B cell (primary cell): Measurements from ENCODE around the gene ENDOU. TPM values are rescaled to one million over a fixed set of nuclear protein-coding genes. Genes with fewer than 3 reads are reported as not detected.

Experiments used
- ATAC-seq: fragments of 200-7000 bp; cut with Tn5 transposase; one replicate; pipeline ENCODE4 v1.10.0; 2021; ENCODE audit warnings: low read depth, mild to moderate bottlenecking, moderate number of reproducible peaks, moderate library complexity
- CTCF ChIA-PET: fragments of 350-600 bp; sonication (Branson Sonifier 250); formaldehyde crosslinking; loops from one replicate; lab custom pipeline; 2021; ENCODE audit warnings: antibody characterized with exemption, inconsistent platforms; lab: Charles Lee
- POLR2A ChIA-PET: fragments of 350-600 bp; sonication (Branson Sonifier 250); formaldehyde crosslinking; loops from one replicate; lab custom pipeline; 2021; ENCODE audit warnings: antibody characterized with exemption; lab: Charles Lee
- DNase-seq: peaks from one replicate; pipeline ENCODE4 v3.0.0; 2013
- H2AFZ ChIP-seq: 2 replicates; pipeline ENCODE4 v1.6.1; 2012; ENCODE audit warnings: mild to moderate bottlenecking, low read depth, low read length; ENCODE audit not compliant: insufficient read depth, poor library complexity, severe bottlenecking
- H3K27ac ChIP-seq, 2 donors: 1 replicate in 1 of 2; 2 replicates in 1 of 2; pipeline ENCODE4 v1.5.1; 2012 to 2013; ENCODE audit warnings: low read length in 2 of 2, mild to moderate bottlenecking in 2 of 2, moderate library complexity in 1 of 2
- H3K27me3 ChIP-seq, 4 experiments: fragments of 200-600 bp in 1 of 4; sonication (generic) in 1 of 4; replicated peaks in 1 of 4; 1 replicate in 2 of 4; 2 replicates in 2 of 4; pipeline versions ENCODE4 v1.6.1 to v1.7.0; 2013 to 2016; ENCODE audit warnings: low read length in 3 of 4, mild to moderate bottlenecking in 2 of 4, mixed read lengths in 1 of 4, moderate library complexity in 1 of 4; ENCODE audit not compliant: insufficient read depth in 4 of 4, control insufficient read depth in 3 of 4; ENCODE audit errors: control extremely low read depth in 1 of 4
- H3K36me3 ChIP-seq, 2 experiments: replicated peaks in 1 of 2; 1 replicate in 1 of 2; 2 replicates in 1 of 2; pipeline versions ENCODE4 v1.6.1 to v1.7.1; 2013; ENCODE audit warnings: low read length in 1 of 2; ENCODE audit not compliant: insufficient read depth in 2 of 2, control insufficient read depth in 1 of 2; ENCODE audit errors: control extremely low read depth in 1 of 2, extremely low read depth in 1 of 2
- H3K4me1 ChIP-seq, 2 donors: fragments of 200-600 bp in 1 of 2; sonication (generic) in 1 of 2; 1 replicate in 1 of 2; 2 replicates in 1 of 2; pipeline versions ENCODE4 v1.5.1 to v1.6.1; 2013 to 2017; ENCODE audit warnings: low read length in 2 of 2; ENCODE audit not compliant: control insufficient read depth in 2 of 2, insufficient read depth in 2 of 2
- H3K4me2 ChIP-seq: replicated peaks from 2 replicates; pipeline ENCODE3; 2012; ENCODE audit warnings: mild to moderate bottlenecking, low read depth, low read length; ENCODE audit not compliant: poor library complexity, severe bottlenecking
- H3K4me3 ChIP-seq, 5 experiments: fragments of 200-600 bp in 1 of 5; sonication (generic) in 1 of 5; 1 replicate in 3 of 5; 2 replicates in 2 of 5; pipeline versions ENCODE4 v1.5.1 to v1.7.0; 2011 to 2016; ENCODE audit warnings: low read length in 4 of 5, mild to moderate bottlenecking in 4 of 5, low read depth in 2 of 5, control low read depth in 1 of 5, moderate library complexity in 1 of 5; ENCODE audit not compliant: insufficient read depth in 1 of 5; ENCODE audit errors: control extremely low read depth in 1 of 5, extremely low read depth in 1 of 5
- H3K79me2 ChIP-seq: fragments of 200-600 bp; sonication (generic); one replicate; pipeline ENCODE4 v1.6.0; 2016; ENCODE audit warnings: low read length; ENCODE audit not compliant: control insufficient read depth, insufficient read depth
- H3K9ac ChIP-seq: fragments of 200-600 bp; sonication (generic); 2 replicates; pipeline ENCODE4 v1.6.1; 2017; ENCODE audit warnings: mild to moderate bottlenecking, low read length, moderate library complexity
- H3K9me3 ChIP-seq, 3 donors: one replicate each; pipeline versions ENCODE4 v1.6.1 to v1.7.1; 2013; ENCODE audit warnings: low read length in 2 of 3; ENCODE audit not compliant: control insufficient read depth in 2 of 3, insufficient read depth in 1 of 3; ENCODE audit errors: control extremely low read depth in 1 of 3
- H4K20me1 ChIP-seq: 2 replicates; pipeline ENCODE4 v1.6.0; 2012; ENCODE audit warnings: mild to moderate bottlenecking, low read length; ENCODE audit not compliant: insufficient read depth, control insufficient read depth, poor library complexity, severe bottlenecking
- H3K27ac Mint-ChIP-seq: one replicate; pipeline ENCODE4 v1.8.0; 2021; ENCODE audit warnings: mixed read lengths
- H3K27me3 Mint-ChIP-seq: one replicate; pipeline ENCODE4 v1.8.0; 2021; ENCODE audit warnings: mixed read lengths
- H3K4me1 Mint-ChIP-seq: one replicate; pipeline ENCODE4 v1.8.0; 2021; ENCODE audit warnings: mixed read lengths
- H3K4me3 Mint-ChIP-seq: one replicate; pipeline ENCODE4 v1.8.0; 2021; ENCODE audit warnings: mixed read lengths
- H3K9me3 Mint-ChIP-seq: one replicate; pipeline ENCODE4 v1.8.0; 2022; ENCODE audit warnings: mixed read lengths; ENCODE audit not compliant: insufficient read depth
- CTCF ChIP-seq: fragments of 200-600 bp; IDR thresholded peaks from one replicate; pipeline ENCODE4 v1.8.0; 2022; ENCODE audit warnings: antibody characterized with exemption, mild to moderate bottlenecking
- EZH2 ChIP-seq: IDR thresholded peaks from 2 replicates; pipeline ENCODE4 v1.6.1; 2012; ENCODE audit warnings: borderline replicate concordance, low read depth, mild to moderate bottlenecking, moderate library complexity, low read length; ENCODE audit not compliant: insufficient read depth, poor library complexity, severe bottlenecking
- WGBS: methylation state at CpG from one replicate; pipeline ENCODE4 v1.1.5; 2013; ENCODE audit warnings: missing lambda C conversion rate; ENCODE audit not compliant: insufficient coverage; 5-methylcytosine and 5-hydroxymethylcytosine counted together
- intact Hi-C: fragments of 100-400 bp; cut with micrococcal nuclease; formaldehyde crosslinking; loops from one replicate; pipeline ENCODE4 v1.10.0; 2022
- polyA plus RNA-seq: library from polyadenylated mRNA; depleted of rRNA; stranded (reverse); fragments of >200 nt; gene quantifications from 2 replicates; pipeline ENCODE4 v1.2.3, GENCODE V29; 2012
- total RNA-seq, 2 donors: library from RNA; stranded (reverse); fragments of 120-200 nt in 1 of 2; gene quantifications; 1 replicate in 1 of 2; 2 replicates in 1 of 2; pipeline versions ENCODE4 v1.2.3 to v1.2.4, GENCODE V29; 2013 to 2022

ENDOU gene
- total and polyA plus RNA-seq, 2 donors (not counting 1 experiment from before 2014, with no cell fraction given), result 0.03 TPM; not detected in 1

GRCh38 chr12:47763481-47764346 lies 38.4 kb upstream of the ENDOU start:
- WGBS, result 62% methylated on average over 5 of the region's 8 CpGs
- Mint-ChIP-seq H3K4me3 (no peak overlapping the region), H3K27me3 (peaks cover 4% of the 10 kb centered on the region), H3K9me3 (no peaks in the 10 kb centered on the region), H3K27ac (no peak overlapping the region), H3K4me1 (peaks cover 16% of the 10 kb centered on the region)
- peaks cover 12 to 27% of the 10 kb centered on the region in 2 donors for H3K4me1 ChIP-seq
- DNase-seq (peak; percentile 43), ATAC-seq (no peak)
- H3K27me3 ChIP-seq, result no peaks in the 10 kb centered on the region
- H3K79me2 ChIP-seq, result no peaks in the 10 kb centered on the region
- H3K36me3 ChIP-seq, result no peaks in the 10 kb centered on the region
- no peaks in the 10 kb centered on the region for H4K20me1 ChIP-seq
- ChIA-PET POLR2A (no interaction called here), CTCF (interaction anchor here (0.6 to 14.1 kb wide), 8 partner anchors 7 to 75 kb away, joined by 3 to 452 read pairs (median 11); partner anchors contain the start of gene SLC48A1)
- no peak overlapping the region for H3K4me2 ChIP-seq
- intact Hi-C loops, result no loop called here
- H3K9me3 ChIP-seq, result no peaks in the 10 kb centered on the region
- H3K4me3 ChIP-seq, result no peak overlapping the region
- no peak overlapping the region for H2AFZ ChIP-seq
- no peak for TF ChIP-seq EZH2
- H3K27ac ChIP-seq, result no peak overlapping the region
- no peak overlapping the region for H3K9ac ChIP-seq

- 100% methylated on average over 1 of the region's 3 CpGs for WGBS
- DNase-seq (no peak), ATAC-seq (no peak)
- Histone ChIP-seq H4K20me1 (no peaks in the 10 kb centered on the region), H3K79me2 (no peaks in the 10 kb centered on the region), H3K27ac (no peak overlapping the region), H3K9ac (no peak overlapping the region), H3K4me1 (peaks cover 20 to 35% of the 10 kb centered on the region in 2 donors), H3K9me3 (no peaks in the 10 kb centered on the region), H3K36me3 (no peaks in the 10 kb centered on the region), H3K4me2 (no peak overlapping the region), H3K4me3 (no peak overlapping the region), H3K27me3 (no peaks in the 10 kb centered on the region), H2AFZ (no peak overlapping the region)
- H3K27me3 Mint-ChIP-seq, result peaks cover 4% of the 10 kb centered on the region
- intact Hi-C loops, result no loop called here
- no peak overlapping the region for H3K4me3 Mint-ChIP-seq
- ChIA-PET CTCF (interaction anchor here (0.6 to 14.1 kb wide), 10 partner anchors 8 to 730 kb away, joined by 3 to 452 read pairs (median 4); partner anchors contain the start of gene SLC48A1), POLR2A (interaction anchor here (0.8 kb wide), 1 partner anchor 21 kb away, joined by 3 read pairs; no protein-coding TSS in a partner anchor)
- TF ChIP-seq CTCF (no peak), EZH2 (no peak)
- no peak overlapping the region for H3K27ac Mint-ChIP-seq
- peaks cover 21% of the 10 kb centered on the region for H3K4me1 Mint-ChIP-seq
- no peaks in the 10 kb centered on the region for H3K9me3 Mint-ChIP-seq
Measured at GRCh38 chr12:47762850-47763465, 37.7 kb upstream of the ENDOU start.
